ENCODE measurements around the gene EPHB2.

The EPHB2 gene

GRCh38 chr1:22870201-22870871, 159.7 kb downstream of the EPHB2 start:
- DNase-seq: no peak
- Histone ChIP-seq H3K4me3 (ENCODE audit: control insufficient read depth in 1 of 7, extremely low read depth in 1 of 7, insufficient read depth in 4 of 7, low read depth in 2 of 7, low read length in 6 of 7) (no peak overlapping the region), H3K27me3 (replicated peaks in 2 of 5; ENCODE audit: control insufficient read depth in 4 of 5, insufficient read depth in 5 of 5, low read length in 4 of 5) (peaks cover 0 to 12% (median 0%) of the 10 kb centered on the region in 5 experiments), H3K9me3 (ENCODE audit: control extremely low read depth in 1 of 5, control insufficient read depth in 4 of 5, insufficient read depth in 2 of 5, low read depth in 1 of 5, low read length in 4 of 5) (no peaks in the 10 kb centered on the region), H3K36me3 (ENCODE audit: control insufficient read depth in 4 of 4, insufficient read depth in 4 of 4, low read length in 3 of 4) (no peaks in the 10 kb centered on the region), H3K27ac (ENCODE audit: insufficient read depth in 1 of 2, low read depth in 1 of 2, low read length in 2 of 2, poor library complexity in 1 of 2, severe bottlenecking in 2 of 2) (no peak overlapping the region), H3K4me1 (ENCODE audit: control extremely low read depth in 1 of 4, control insufficient read depth in 4 of 4, insufficient read depth in 4 of 4, low read length in 3 of 4) (peaks cover 0 to 8% (median 6%) of the 10 kb centered on the region in 4 experiments)
- WGBS (ENCODE audit: insufficient coverage): 92% methylated on average over 12 of the region's 15 CpGs
- CTCF ChIA-PET: interaction anchor here (1.5 to 2.0 kb wide), 2 partner anchors 8 to 166 kb away, joined by 4 to 11 read pairs; no protein-coding TSS in a partner anchor
- POLR2A ChIA-PET: no interaction called here

GRCh38 chr1:22872981-22873664, 162.5 kb downstream of the EPHB2 start:
- POLR2A ChIA-PET: no interaction called here
- WGBS (ENCODE audit: insufficient coverage): 95% methylated on average over 9 of the region's 11 CpGs
- Histone ChIP-seq H3K27ac (ENCODE audit: insufficient read depth in 1 of 2, low read depth in 1 of 2, low read length in 2 of 2, poor library complexity in 1 of 2, severe bottlenecking in 2 of 2) (no peak overlapping the region), H3K9me3 (ENCODE audit: control extremely low read depth in 1 of 5, control insufficient read depth in 4 of 5, insufficient read depth in 2 of 5, low read depth in 1 of 5, low read length in 4 of 5) (no peaks in the 10 kb centered on the region), H3K4me1 (ENCODE audit: control extremely low read depth in 1 of 4, control insufficient read depth in 4 of 4, insufficient read depth in 4 of 4, low read length in 3 of 4) (no peaks in the 10 kb centered on the region), H3K36me3 (ENCODE audit: control insufficient read depth in 4 of 4, insufficient read depth in 4 of 4, low read length in 3 of 4) (no peaks in the 10 kb centered on the region), H3K4me3 (ENCODE audit: control insufficient read depth in 1 of 7, extremely low read depth in 1 of 7, insufficient read depth in 4 of 7, low read depth in 2 of 7, low read length in 6 of 7) (no peak overlapping the region), H3K27me3 (replicated peaks in 2 of 5; ENCODE audit: control insufficient read depth in 4 of 5, insufficient read depth in 5 of 5, low read length in 4 of 5) (peaks cover 0 to 12% (median 0%) of the 10 kb centered on the region in 5 experiments)
- DNase-seq: no peak
- CTCF ChIA-PET: interaction anchor here (1.4 kb wide), 1 partner anchor 12 kb away, joined by 3 read pairs; no protein-coding TSS in a partner anchor

- Histone ChIP-seq H3K27ac (ENCODE audit: insufficient read depth in 1 of 2, low read depth in 1 of 2, low read length in 2 of 2, poor library complexity in 1 of 2, severe bottlenecking in 2 of 2) (no peak overlapping the region), H3K4me3 (ENCODE audit: control insufficient read depth in 1 of 7, extremely low read depth in 1 of 7, insufficient read depth in 4 of 7, low read depth in 2 of 7, low read length in 6 of 7) (no peak overlapping the region), H3K27me3 (replicated peaks in 2 of 5; ENCODE audit: control insufficient read depth in 4 of 5, insufficient read depth in 5 of 5, low read length in 4 of 5) (peaks cover 0 to 12% (median 0%) of the 10 kb centered on the region in 5 experiments), H3K4me1 (ENCODE audit: control extremely low read depth in 1 of 4, control insufficient read depth in 4 of 4, insufficient read depth in 4 of 4, low read length in 3 of 4) (no peaks in the 10 kb centered on the region), H3K36me3 (ENCODE audit: control insufficient read depth in 4 of 4, insufficient read depth in 4 of 4, low read length in 3 of 4) (no peaks in the 10 kb centered on the region), H3K9me3 (ENCODE audit: control extremely low read depth in 1 of 5, control insufficient read depth in 4 of 5, insufficient read depth in 2 of 5, low read depth in 1 of 5, low read length in 4 of 5) (no peaks in the 10 kb centered on the region)
- POLR2A ChIA-PET: no interaction called here
- 94% methylated on average over 8 of the region's 8 CpGs for WGBS (ENCODE audit: insufficient coverage)
- no peak for DNase-seq
- CTCF ChIA-PET: no interaction called here
Measured at GRCh38 chr1:22874785-22875184, 164.1 kb downstream of the EPHB2 start.

GRCh38 chr1:22875241-22875640, 164.6 kb downstream of the EPHB2 start:
- WGBS (ENCODE audit: insufficient coverage): 96% methylated on average over 5 of the region's 10 CpGs
- ChIA-PET POLR2A (no interaction called here), CTCF (interaction anchor here (1.2 to 1.3 kb wide), 2 partner anchors 13 to 16 kb away, joined by 3 read pairs; no protein-coding TSS in a partner anchor)
- Histone ChIP-seq H3K27me3 (replicated peaks in 2 of 5; ENCODE audit: control insufficient read depth in 4 of 5, insufficient read depth in 5 of 5, low read length in 4 of 5) (peaks cover 0 to 12% (median 0%) of the 10 kb centered on the region in 5 experiments), H3K4me3 (ENCODE audit: control insufficient read depth in 1 of 7, extremely low read depth in 1 of 7, insufficient read depth in 4 of 7, low read depth in 2 of 7, low read length in 6 of 7) (no peak overlapping the region), H3K9me3 (ENCODE audit: control extremely low read depth in 1 of 5, control insufficient read depth in 4 of 5, insufficient read depth in 2 of 5, low read depth in 1 of 5, low read length in 4 of 5) (no peaks in the 10 kb centered on the region), H3K36me3 (ENCODE audit: control insufficient read depth in 4 of 4, insufficient read depth in 4 of 4, low read length in 3 of 4) (no peaks in the 10 kb centered on the region), H3K4me1 (ENCODE audit: control extremely low read depth in 1 of 4, control insufficient read depth in 4 of 4, insufficient read depth in 4 of 4, low read length in 3 of 4) (peaks cover 0 to 3% (median 2%) of the 10 kb centered on the region in 4 experiments), H3K27ac (ENCODE audit: insufficient read depth in 1 of 2, low read depth in 1 of 2, low read length in 2 of 2, poor library complexity in 1 of 2, severe bottlenecking in 2 of 2) (no peak overlapping the region)
- DNase-seq: no peak

GRCh38 chr1:22875841-22876240, 165.2 kb downstream of the EPHB2 start:
- 100% methylated on average over 3 of the region's 5 CpGs for WGBS (ENCODE audit: insufficient coverage)
- CTCF ChIA-PET: interaction anchor here (1.2 to 1.3 kb wide), 2 partner anchors 13 to 15 kb away, joined by 3 read pairs; no protein-coding TSS in a partner anchor
- Histone ChIP-seq H3K36me3 (ENCODE audit: control insufficient read depth in 4 of 4, insufficient read depth in 4 of 4, low read length in 3 of 4) (no peaks in the 10 kb centered on the region), H3K4me3 (ENCODE audit: control insufficient read depth in 1 of 7, extremely low read depth in 1 of 7, insufficient read depth in 4 of 7, low read depth in 2 of 7, low read length in 6 of 7) (no peak overlapping the region), H3K27me3 (replicated peaks in 2 of 5; ENCODE audit: control insufficient read depth in 4 of 5, insufficient read depth in 5 of 5, low read length in 4 of 5) (peaks cover 0 to 12% (median 0%) of the 10 kb centered on the region in 5 experiments), H3K27ac (ENCODE audit: insufficient read depth in 1 of 2, low read depth in 1 of 2, low read length in 2 of 2, poor library complexity in 1 of 2, severe bottlenecking in 2 of 2) (no peak overlapping the region), H3K9me3 (ENCODE audit: control extremely low read depth in 1 of 5, control insufficient read depth in 4 of 5, insufficient read depth in 2 of 5, low read depth in 1 of 5, low read length in 4 of 5) (no peaks in the 10 kb centered on the region), H3K4me1 (ENCODE audit: control extremely low read depth in 1 of 4, control insufficient read depth in 4 of 4, insufficient read depth in 4 of 4, low read length in 3 of 4) (peaks cover 0 to 4% (median 2%) of the 10 kb centered on the region in 4 experiments)
- POLR2A ChIA-PET: no interaction called here
- DNase-seq: no peak

- H3K36me3 ChIP-seq (ENCODE audit: control insufficient read depth in 4 of 4, insufficient read depth in 4 of 4, low read length in 3 of 4): no peaks in the 10 kb centered on the region
- no peak overlapping the region for H3K27ac ChIP-seq (ENCODE audit: insufficient read depth in 1 of 2, low read depth in 1 of 2, low read length in 2 of 2, poor library complexity in 1 of 2, severe bottlenecking in 2 of 2)
- DNase-seq: no peak
- CTCF ChIA-PET: interaction anchor here (1.2 to 1.3 kb wide), 2 partner anchors 12 to 15 kb away, joined by 3 read pairs; no protein-coding TSS in a partner anchor
- H3K4me3 ChIP-seq (ENCODE audit: control insufficient read depth in 1 of 7, extremely low read depth in 1 of 7, insufficient read depth in 4 of 7, low read depth in 2 of 7, low read length in 6 of 7): no peak overlapping the region
- peaks cover 0 to 4% (median 2%) of the 10 kb centered on the region in 4 experiments for H3K4me1 ChIP-seq (ENCODE audit: control extremely low read depth in 1 of 4, control insufficient read depth in 4 of 4, insufficient read depth in 4 of 4, low read length in 3 of 4)
- 77% methylated on average over 14 of the region's 20 CpGs for WGBS (ENCODE audit: insufficient coverage)
- H3K9me3 ChIP-seq (ENCODE audit: control extremely low read depth in 1 of 5, control insufficient read depth in 4 of 5, insufficient read depth in 2 of 5, low read depth in 1 of 5, low read length in 4 of 5): no peaks in the 10 kb centered on the region
- H3K27me3 ChIP-seq (replicated peaks in 2 of 5; ENCODE audit: control insufficient read depth in 4 of 5, insufficient read depth in 5 of 5, low read length in 4 of 5): peaks cover 0 to 10% (median 0%) of the 10 kb centered on the region in 5 experiments
- POLR2A ChIA-PET: no interaction called here
Measured at GRCh38 chr1:22876359-22877111, 165.9 kb downstream of the EPHB2 start.
